ENCODE results near the gene ANKFY1. TPM values are rescaled to one million over a fixed set of nuclear protein-coding genes. Genes with fewer than 3 reads are reported as not detected.

The ANKFY1 gene
- total RNA-seq, 1 experiment from 2014 or later, result 46.8 TPM

GRCh38 chr17:4261452-4261851, 2.3 kb downstream of the ANKFY1 start:
- peaks cover 7% of the 10 kb centered on the region for H3K9me3 Mint-ChIP-seq
- peak overlapping the region; percentile 38 for H3K4me3 Mint-ChIP-seq
- H3K27me3 Mint-ChIP-seq (ENCODE audit: low read depth), result no peaks in the 10 kb centered on the region
- H3K4me1 Mint-ChIP-seq, result peaks cover 32% of the 10 kb centered on the region
- TF ChIP-seq ATF1 (CRISPR knock-in tag; IDR thresholded peaks at IDR 0.05) (no peak), MXD4 (CRISPR knock-in tag; IDR thresholded peaks at IDR 0.05; ENCODE audit: borderline replicate concordance) (no peak)
- H3K27ac Mint-ChIP-seq, result no peak overlapping the region; the same call in 1 of the 2 replicates
- DNase-seq (ENCODE audit: low spot score) (no peak), ATAC-seq (no peak)
- CTCF ChIA-PET, result interaction anchor here (1.3 to 1.9 kb wide), 2 partner anchors 61 to 151 kb away, joined by 4 to 8 read pairs; no protein-coding TSS in a partner anchor
- POLR2A ChIA-PET, result no interaction called here
- peaks cover 22% of the 10 kb centered on the region for H3K36me3 Mint-ChIP-seq

- H3K27ac Mint-ChIP-seq, result no peak overlapping the region
- ChIA-PET CTCF (interaction anchor here (0.6 to 2.5 kb wide), 10 partner anchors 9 to 1549 kb away, joined by 3 to 13 read pairs (median 4); no protein-coding TSS in a partner anchor), POLR2A (interaction anchor here (0.7 kb wide), 1 partner anchor 258 kb away, joined by 3 read pairs; no protein-coding TSS in a partner anchor)
- H3K4me3 Mint-ChIP-seq, result no peak overlapping the region
- peaks cover 27% of the 10 kb centered on the region for H3K36me3 Mint-ChIP-seq
- no peak for TF ChIP-seq EMX1 (CRISPR knock-in tag; IDR thresholded peaks at IDR 0.05)
- no peak for TF ChIP-seq GRHL2 (CRISPR knock-in tag; IDR thresholded peaks at IDR 0.05; ENCODE audit: insufficient replicate concordance, severe bottlenecking)
- TF ChIP-seq, protein P1, sequence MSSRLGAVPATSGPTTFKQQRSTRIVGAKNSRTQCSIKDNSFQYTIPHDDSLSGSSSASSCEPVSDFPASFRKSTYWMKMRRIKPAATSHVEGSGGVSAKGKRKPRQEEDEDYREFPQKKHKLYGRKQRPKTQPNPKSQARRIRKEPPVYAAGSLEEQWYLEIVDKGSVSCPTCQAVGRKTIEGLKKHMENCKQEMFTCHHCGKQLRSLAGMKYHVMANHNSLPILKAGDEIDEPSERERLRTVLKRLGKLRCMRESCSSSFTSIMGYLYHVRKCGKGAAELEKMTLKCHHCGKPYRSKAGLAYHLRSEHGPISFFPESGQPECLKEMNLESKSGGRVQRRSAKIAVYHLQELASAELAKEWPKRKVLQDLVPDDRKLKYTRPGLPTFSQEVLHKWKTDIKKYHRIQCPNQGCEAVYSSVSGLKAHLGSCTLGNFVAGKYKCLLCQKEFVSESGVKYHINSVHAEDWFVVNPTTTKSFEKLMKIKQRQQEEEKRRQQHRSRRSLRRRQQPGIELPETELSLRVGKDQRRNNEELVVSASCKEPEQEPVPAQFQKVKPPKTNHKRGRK (CRISPR knock-in tag; IDR thresholded peaks at IDR 0.05; ENCODE audit: borderline replicate concordance), result no peak
- TF ChIP-seq FOXP4 (CRISPR knock-in tag; IDR thresholded peaks at IDR 0.05), result no peak
- TF ChIP-seq ZNF396 (CRISPR knock-in tag; IDR thresholded peaks at IDR 0.05; ENCODE audit: borderline replicate concordance), result no peak
- no peak for TF ChIP-seq KAT7 (CRISPR knock-in tag; IDR thresholded peaks at IDR 0.05; ENCODE audit: borderline replicate concordance)
- no peak for TF ChIP-seq ZNF263 (CRISPR knock-in tag; IDR thresholded peaks at IDR 0.05; ENCODE audit: low read depth)
- peaks cover 15% of the 10 kb centered on the region for H3K4me1 Mint-ChIP-seq
- ATAC-seq (no peak), DNase-seq (ENCODE audit: low spot score) (no peak)
- no peaks in the 10 kb centered on the region for H3K27me3 Mint-ChIP-seq (ENCODE audit: low read depth)
- peaks cover 11% of the 10 kb centered on the region for H3K9me3 Mint-ChIP-seq
Measured at GRCh38 chr17:4258867-4259266, 4.9 kb downstream of the ANKFY1 start.

DNA sequence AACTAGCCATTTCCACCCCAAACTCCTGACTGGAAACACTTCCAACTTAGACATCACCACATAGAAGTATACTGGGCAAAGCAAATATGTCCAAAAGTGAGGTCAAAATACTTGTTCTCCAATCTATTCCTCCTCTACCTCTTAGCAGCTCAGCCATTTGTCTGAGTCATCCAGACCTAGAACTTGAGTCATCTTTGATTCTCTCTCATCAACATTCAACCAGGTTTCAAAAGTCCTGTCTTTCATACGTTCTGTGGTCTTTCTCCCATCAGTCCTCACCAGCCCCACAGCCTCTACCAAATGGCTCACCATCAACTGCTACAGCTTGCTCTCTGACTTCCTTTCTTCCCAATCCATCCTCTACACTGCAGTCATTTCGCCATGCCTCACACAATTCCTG, 6.8 kb downstream of the ANKFY1 start:
- Mint-ChIP-seq H3K27me3 (ENCODE audit: low read depth) (no peaks in the 10 kb centered on the region), H3K36me3 (peaks cover 27% of the 10 kb centered on the region), H3K4me3 (no peak overlapping the region), H3K4me1 (peaks cover 4% of the 10 kb centered on the region; the same call in 1 of the 2 replicates), H3K27ac (peak overlapping the region; percentile 43; the same call in 1 of the 2 replicates), H3K9me3 (peaks cover 11% of the 10 kb centered on the region)
- CTCF ChIA-PET, result interaction anchor here (0.8 to 2.5 kb wide), 2 partner anchors 41 to 57 kb away, joined by 4 to 8 read pairs; no protein-coding TSS in a partner anchor
- POLR2A ChIA-PET, result no interaction called here
- DNase-seq (ENCODE audit: low spot score), result no peak
- TF ChIP-seq SMAD4 (CRISPR knock-in tag; IDR thresholded peaks at IDR 0.05) (no peak), ZMAT4 (CRISPR knock-in tag; IDR thresholded peaks at IDR 0.05) (no peak), SOX15 (CRISPR knock-in tag; IDR thresholded peaks at IDR 0.05) (no peak), GRHL2 (CRISPR knock-in tag; IDR thresholded peaks at IDR 0.05; ENCODE audit: insufficient replicate concordance, severe bottlenecking) (no peak), CREB1 (CRISPR knock-in tag; IDR thresholded peaks at IDR 0.05) (no peak), ZNF232 (CRISPR knock-in tag; IDR thresholded peaks at IDR 0.05) (no peak), FOXP1 (CRISPR knock-in tag; IDR thresholded peaks at IDR 0.05; ENCODE audit: borderline replicate concordance) (no peak), TCF7 (CRISPR knock-in tag; IDR thresholded peaks at IDR 0.05; ENCODE audit: low read depth) (no peak), ATF6 (CRISPR knock-in tag; IDR thresholded peaks at IDR 0.05) (no peak), ZNF121 (CRISPR knock-in tag; IDR thresholded peaks at IDR 0.05) (no peak), ZNF671 (CRISPR knock-in tag; IDR thresholded peaks at IDR 0.05) (no peak), GTF2I (CRISPR knock-in tag; conservative IDR thresholded peaks at IDR 0.05) (no peak), MXD4 (CRISPR knock-in tag; IDR thresholded peaks at IDR 0.05; ENCODE audit: borderline replicate concordance) (no peak), ZBTB21 (CRISPR knock-in tag; IDR thresholded peaks at IDR 0.05; ENCODE audit: borderline replicate concordance) (no peak)
- TF ChIP-seq, protein P2, sequence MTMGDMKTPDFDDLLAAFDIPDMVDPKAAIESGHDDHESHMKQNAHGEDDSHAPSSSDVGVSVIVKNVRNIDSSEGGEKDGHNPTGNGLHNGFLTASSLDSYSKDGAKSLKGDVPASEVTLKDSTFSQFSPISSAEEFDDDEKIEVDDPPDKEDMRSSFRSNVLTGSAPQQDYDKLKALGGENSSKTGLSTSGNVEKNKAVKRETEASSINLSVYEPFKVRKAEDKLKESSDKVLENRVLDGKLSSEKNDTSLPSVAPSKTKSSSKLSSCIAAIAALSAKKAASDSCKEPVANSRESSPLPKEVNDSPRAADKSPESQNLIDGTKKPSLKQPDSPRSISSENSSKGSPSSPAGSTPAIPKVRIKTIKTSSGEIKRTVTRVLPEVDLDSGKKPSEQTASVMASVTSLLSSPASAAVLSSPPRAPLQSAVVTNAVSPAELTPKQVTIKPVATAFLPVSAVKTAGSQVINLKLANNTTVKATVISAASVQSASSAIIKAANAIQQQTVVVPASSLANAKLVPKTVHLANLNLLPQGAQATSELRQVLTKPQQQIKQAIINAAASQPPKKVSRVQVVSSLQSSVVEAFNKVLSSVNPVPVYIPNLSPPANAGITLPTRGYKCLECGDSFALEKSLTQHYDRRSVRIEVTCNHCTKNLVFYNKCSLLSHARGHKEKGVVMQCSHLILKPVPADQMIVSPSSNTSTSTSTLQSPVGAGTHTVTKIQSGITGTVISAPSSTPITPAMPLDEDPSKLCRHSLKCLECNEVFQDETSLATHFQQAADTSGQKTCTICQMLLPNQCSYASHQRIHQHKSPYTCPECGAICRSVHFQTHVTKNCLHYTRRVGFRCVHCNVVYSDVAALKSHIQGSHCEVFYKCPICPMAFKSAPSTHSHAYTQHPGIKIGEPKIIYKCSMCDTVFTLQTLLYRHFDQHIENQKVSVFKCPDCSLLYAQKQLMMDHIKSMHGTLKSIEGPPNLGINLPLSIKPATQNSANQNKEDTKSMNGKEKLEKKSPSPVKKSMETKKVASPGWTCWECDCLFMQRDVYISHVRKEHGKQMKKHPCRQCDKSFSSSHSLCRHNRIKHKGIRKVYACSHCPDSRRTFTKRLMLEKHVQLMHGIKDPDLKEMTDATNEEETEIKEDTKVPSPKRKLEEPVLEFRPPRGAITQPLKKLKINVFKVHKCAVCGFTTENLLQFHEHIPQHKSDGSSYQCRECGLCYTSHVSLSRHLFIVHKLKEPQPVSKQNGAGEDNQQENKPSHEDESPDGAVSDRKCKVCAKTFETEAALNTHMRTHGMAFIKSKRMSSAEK (CRISPR knock-in tag; IDR thresholded peaks at IDR 0.05; ENCODE audit: borderline replicate concordance), result no peak
- ATAC-seq, result no peak
